Stimulated activated naive B cell treated with anti-CD40 and anti-IgM and Interleukin-4, amounts not matched to agents 10 μg/mL and 1 μg/mL and 100 μg/mL, for 72 hours (primary cell): ENCODE results near the gene PCDHB15.

Experiments used
- ATAC-seq, 2 donors: fragments of 150-1000 bp; cut with Tn5 transposase; replicated peaks; 2 replicates each; pipeline ENCODE4 v1.10.0; 2021; ENCODE audit warnings: moderate library complexity in 1 of 2
- DNase-seq: peaks from one replicate; pipeline ENCODE4 v3.0.0; 2021
- H3K27ac Mint-ChIP-seq: one replicate; pipeline ENCODE4 v1.8.0; 2022; ENCODE audit warnings: mild to moderate bottlenecking, mixed read lengths
- H3K27me3 Mint-ChIP-seq, 2 donors: one replicate each; pipeline ENCODE4 v1.8.0; 2022; ENCODE audit warnings: mixed read lengths in 2 of 2
- H3K36me3 Mint-ChIP-seq, 2 donors: one replicate each; pipeline ENCODE4 v1.8.0; 2022; ENCODE audit warnings: mixed read lengths in 2 of 2, mild to moderate bottlenecking in 1 of 2
- H3K4me1 Mint-ChIP-seq, 2 donors: one replicate each; pipeline ENCODE4 v1.8.0; 2022; ENCODE audit warnings: mixed read lengths in 2 of 2, mild to moderate bottlenecking in 1 of 2
- H3K4me3 Mint-ChIP-seq, 2 donors: one replicate each; pipeline ENCODE4 v1.8.0; 2022; ENCODE audit warnings: mild to moderate bottlenecking in 2 of 2, mixed read lengths in 2 of 2, moderate library complexity in 1 of 2
- H3K9me3 Mint-ChIP-seq, 2 donors: one replicate each; pipeline ENCODE4 v1.8.0; 2022; ENCODE audit warnings: mixed read lengths in 2 of 2, mild to moderate bottlenecking in 1 of 2

PCDHB15 gene

GRCh38 chr5:141272906-141273305 is 27.7 kb downstream of the PCDHB15 start:
- H3K4me3 Mint-ChIP-seq, result no peak overlapping the region
- ATAC-seq (no peak), DNase-seq (no peak)
- no peaks in the 10 kb centered on the region for H3K4me1 Mint-ChIP-seq
- H3K36me3 Mint-ChIP-seq, result peaks cover 37 to 69% of the 10 kb centered on the region in 2 donors
- peaks cover 46 to 57% of the 10 kb centered on the region in 2 donors for H3K9me3 Mint-ChIP-seq
- H3K27ac Mint-ChIP-seq, result no peak overlapping the region
- H3K27me3 Mint-ChIP-seq, result no peaks in the 10 kb centered on the region

GRCh38 chr5:141298376-141298775 is 53.2 kb downstream of the PCDHB15 start:
- Mint-ChIP-seq H3K4me1 (peaks cover 0 to 2% of the 10 kb centered on the region in 2 donors), H3K27me3 (no peaks in the 10 kb centered on the region), H3K9me3 (peaks cover 35 to 36% of the 10 kb centered on the region in 2 donors), H3K27ac (no peak overlapping the region), H3K36me3 (peaks cover 53 to 74% of the 10 kb centered on the region in 2 donors), H3K4me3 (no peak overlapping the region)
- ATAC-seq (no peak), DNase-seq (no peak)
